Activated T-cell treated with anti-CD3 and anti-CD28 coated beads, Interleukin-2, amount 50 U/mL, for 72 hours (primary cell): Measurements from ENCODE around the gene PRRT1B. TPM values are rescaled to one million over a fixed set of nuclear protein-coding genes. Genes with fewer than 3 reads are reported as not detected.
A peak's percentile ranks its signal among the peaks of the same experiment; 100 is the strongest.

Experiments
- ATAC-seq, 2 donors: fragments of 150-1000 bp; cut with Tn5 transposase; replicated peaks in 1 of 2; 2 replicates each; pipeline ENCODE4 v1.10.0; 2021; ENCODE audit warnings: moderate library complexity in 2 of 2, mild to moderate bottlenecking in 1 of 2
- DNase-seq, 2 donors: peaks; one replicate each; pipeline ENCODE4 v3.0.0; 2021 to 2022; ENCODE audit warnings: mixed read lengths in 1 of 2
- H3K27ac Mint-ChIP-seq: one replicate; pipeline ENCODE4 v1.8.0; 2022; ENCODE audit warnings: mild to moderate bottlenecking, moderate library complexity, mixed read lengths
- H3K27me3 Mint-ChIP-seq: one replicate; pipeline ENCODE4 v1.8.0; 2022; ENCODE audit warnings: low read depth, mixed read lengths
- H3K36me3 Mint-ChIP-seq, 2 donors: one replicate each; pipeline ENCODE4 v1.8.0; 2022; ENCODE audit warnings: mixed read lengths in 2 of 2, mild to moderate bottlenecking in 1 of 2; ENCODE audit not compliant: insufficient read depth in 2 of 2
- H3K4me1 Mint-ChIP-seq: one replicate; pipeline ENCODE4 v1.8.0; 2022; ENCODE audit warnings: low read depth, mixed read lengths
- H3K4me3 Mint-ChIP-seq, 2 donors: one replicate each; pipeline ENCODE4 v1.8.0; 2022; ENCODE audit warnings: mild to moderate bottlenecking in 2 of 2, mixed read lengths in 2 of 2, moderate library complexity in 2 of 2
- H3K9me3 Mint-ChIP-seq, 2 donors: one replicate each; pipeline ENCODE4 v1.8.0; 2022; ENCODE audit warnings: mixed read lengths in 2 of 2
- total RNA-seq, 2 donors: library from RNA; stranded (reverse); gene quantifications; one replicate each; pipeline ENCODE4 v1.2.3, GENCODE V29; 2022

Gene PRRT1B
- total RNA-seq, 2 donors from 2014 or later, result not detected

DNA sequence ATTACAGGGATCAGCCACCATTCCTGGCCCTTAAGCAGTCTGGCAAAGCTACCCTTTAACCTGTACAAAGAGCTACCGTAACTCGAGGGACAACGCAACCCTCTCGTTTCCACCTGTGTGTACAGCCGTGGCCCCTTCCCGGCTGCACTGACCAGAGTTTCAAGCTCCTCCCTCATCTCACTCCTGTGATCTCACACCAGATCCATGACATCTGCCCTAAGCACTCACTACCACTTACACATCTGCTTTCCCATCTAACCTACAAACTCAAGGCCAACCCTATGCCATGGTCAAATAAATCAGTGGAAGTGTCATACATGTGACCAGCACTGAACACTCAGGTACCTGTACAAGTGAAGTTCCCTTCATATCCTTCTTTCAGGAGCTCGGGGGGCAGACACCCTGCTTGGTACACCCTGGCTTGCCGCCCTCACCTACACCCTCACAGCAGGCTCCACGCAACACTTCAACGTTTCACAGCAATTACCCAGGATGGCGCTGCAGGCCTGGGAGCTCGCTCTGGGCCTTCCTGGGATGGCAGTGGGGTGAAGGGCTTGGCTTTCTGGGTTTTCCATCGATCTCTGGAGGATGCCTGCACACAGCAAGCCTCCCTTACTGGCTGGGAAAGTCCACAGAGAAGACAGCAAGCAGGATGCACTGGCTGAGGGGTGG is 61.7 kb downstream of the PRRT1B start:
- Mint-ChIP-seq H3K9me3 (no peaks in the 10 kb centered on the region), H3K36me3 (peaks cover 5 to 17% of the 10 kb centered on the region in 2 donors), H3K4me1 (peaks cover 7% of the 10 kb centered on the region), H3K4me3 (no peak overlapping the region), H3K27me3 (no peaks in the 10 kb centered on the region), H3K27ac (no peak overlapping the region)
- DNase-seq, result no peak
- no peak for ATAC-seq

DNA sequence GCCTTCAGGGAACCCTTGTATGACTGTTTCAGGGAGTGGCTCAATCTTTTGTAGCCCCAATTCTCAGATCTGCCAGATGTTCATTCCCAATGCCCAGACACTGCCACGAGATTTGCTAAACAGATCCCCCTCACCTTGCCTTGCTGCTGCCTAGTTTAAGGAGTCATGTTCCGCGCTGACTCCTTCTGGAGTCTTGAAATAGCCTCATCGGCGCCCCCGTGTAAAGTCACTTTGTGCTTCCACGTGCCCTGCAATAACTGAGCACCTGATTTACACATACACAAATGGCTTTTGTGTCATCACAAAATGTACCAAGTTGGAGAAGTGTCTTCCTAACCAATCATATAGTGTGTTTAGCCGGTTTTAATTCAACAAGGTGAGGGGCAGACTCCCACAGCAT is 62.3 kb downstream of the PRRT1B start:
- peaks cover 8% of the 10 kb centered on the region for H3K4me1 Mint-ChIP-seq
- H3K9me3 Mint-ChIP-seq, result no peaks in the 10 kb centered on the region
- H3K27me3 Mint-ChIP-seq, result no peaks in the 10 kb centered on the region
- no peak overlapping the region for H3K4me3 Mint-ChIP-seq
- ATAC-seq (no peak), DNase-seq (no peak)
- peaks cover 2 to 15% of the 10 kb centered on the region in 2 donors for H3K36me3 Mint-ChIP-seq
- H3K27ac Mint-ChIP-seq, result peak overlapping the region; percentile 70

DNA sequence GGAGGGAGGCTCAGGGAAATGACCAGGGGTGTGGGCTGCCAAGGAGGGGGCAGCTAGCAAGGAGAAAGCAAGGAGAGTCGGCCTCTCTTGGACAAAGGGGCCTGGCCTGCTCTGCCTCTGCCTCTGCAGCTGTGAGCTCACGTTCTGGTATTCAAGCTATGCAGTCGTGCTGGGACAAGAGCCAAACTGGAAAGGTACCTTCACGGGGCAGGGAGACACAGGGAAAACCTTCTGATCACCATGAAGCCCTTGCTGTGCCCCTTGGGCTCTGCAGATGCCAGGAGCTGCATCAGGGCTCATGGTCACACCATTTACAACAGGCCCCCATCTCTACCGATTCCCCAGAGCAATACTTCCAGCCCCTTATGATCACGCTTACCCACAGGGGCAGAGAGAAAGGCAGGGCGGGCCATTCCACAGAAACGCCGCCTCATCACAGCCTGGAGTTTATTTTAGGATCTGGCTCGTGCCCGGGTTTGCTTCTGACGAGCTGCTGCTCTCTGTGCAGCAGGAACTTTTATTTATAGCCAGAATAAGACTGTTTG is 63.2 kb downstream of the PRRT1B start:
- ATAC-seq (no peak), DNase-seq (no peak)
- H3K36me3 Mint-ChIP-seq, result peaks cover 6 to 11% of the 10 kb centered on the region in 2 donors
- no peaks in the 10 kb centered on the region for H3K27me3 Mint-ChIP-seq
- H3K9me3 Mint-ChIP-seq, result no peaks in the 10 kb centered on the region
- H3K4me1 Mint-ChIP-seq, result peaks cover 8% of the 10 kb centered on the region
- H3K27ac Mint-ChIP-seq, result peak overlapping the region; percentile 35
- H3K4me3 Mint-ChIP-seq, result no peak overlapping the region

Other genes with a start within 250 kb of the PRRT1B start
- gene PRRC2B, start 151.4 kb upstream of the PRRT1B start, total RNA-seq, result 100 to 1,000 TPM; 179 to 214 TPM
- 10 to 100 TPM; 47.3 to 52.1 TPM for gene POMT1, start 42.6 kb upstream of the PRRT1B start, total RNA-seq
- gene UCK1, start 14.3 kb upstream of the PRRT1B start, total RNA-seq, result 10 to 100 TPM; 19.2 to 29.7 TPM
- gene RAPGEF1, start 194.6 kb downstream of the PRRT1B start, total RNA-seq, result 100 to 1,000 TPM; 170 to 175 TPM